HG03575 (cell line): ENCODE results near the gene TP53TG3F.
"Not testable (repeated sequence)": the region's sequence is repeated elsewhere in the genome, so short reads cannot be mapped to it uniquely, and the experiment has no call there.

Source experiments
- ATAC-seq: cut with Tn5 transposase; IDR thresholded peaks from one replicate; pipeline ENCODE4 v1.9.1; 2021; ENCODE audit not compliant: unreplicated experiment, insufficient number of reproducible peaks, low FRiP score; ENCODE audit errors: extremely low read depth

Gene TP53TG3F, protein sequence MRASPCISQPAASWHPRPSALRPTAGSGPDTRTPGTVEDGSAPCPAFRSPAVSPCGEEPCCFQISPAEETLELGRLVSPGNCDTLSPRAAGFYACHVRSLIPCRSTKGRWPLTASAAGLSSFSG

DNA sequence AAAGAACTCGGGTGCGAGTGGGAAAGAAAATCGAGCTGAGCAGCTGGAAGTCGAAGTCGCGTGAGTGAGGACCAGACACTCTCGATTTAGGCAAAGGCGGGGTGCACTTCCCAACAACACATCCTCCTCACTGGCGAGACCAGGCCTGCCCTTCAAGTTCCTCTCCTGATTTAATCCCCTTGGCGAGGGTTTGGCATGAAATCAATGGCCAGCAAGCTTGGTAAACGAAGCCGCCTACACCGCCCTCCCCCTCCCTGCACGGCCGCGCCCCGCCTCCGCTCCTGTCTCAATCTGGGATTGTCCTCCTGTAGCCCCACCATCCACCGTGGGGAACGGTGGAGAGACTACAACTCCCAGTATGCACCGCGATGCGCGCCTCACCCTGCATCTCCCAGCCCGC lies at the start of gene TP53TG3F:
TSS of gene TP53TG3F (plus strand) at position 301 of the 400 bp plus-strand sequence. CDS start at position 369, 68 bp downstream.
- ATAC-seq = not testable (repeated sequence)

DNA sequence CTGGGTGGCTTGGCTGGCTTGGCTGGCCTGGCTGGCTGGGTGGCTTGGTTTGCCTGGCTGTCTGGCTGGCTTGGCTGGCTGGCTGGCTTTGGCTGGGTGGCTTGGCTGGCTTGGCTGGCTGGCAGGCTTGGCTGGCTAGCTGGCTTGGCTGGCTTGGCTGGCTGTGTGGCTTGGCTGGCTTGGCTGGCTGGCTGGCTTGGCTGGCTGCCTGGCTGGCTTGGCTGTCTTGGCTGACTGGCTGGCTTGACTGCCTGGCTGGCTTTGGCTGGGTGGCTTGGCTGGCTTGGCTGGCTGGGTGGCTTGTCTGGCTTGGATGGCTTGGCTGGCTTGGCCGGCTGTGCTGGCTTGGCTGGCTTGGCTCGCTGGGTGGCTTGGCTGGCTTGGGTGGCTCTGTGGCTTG lies 32.2 kb downstream of the TP53TG3F start:
- not testable (repeated sequence) for ATAC-seq

DNA sequence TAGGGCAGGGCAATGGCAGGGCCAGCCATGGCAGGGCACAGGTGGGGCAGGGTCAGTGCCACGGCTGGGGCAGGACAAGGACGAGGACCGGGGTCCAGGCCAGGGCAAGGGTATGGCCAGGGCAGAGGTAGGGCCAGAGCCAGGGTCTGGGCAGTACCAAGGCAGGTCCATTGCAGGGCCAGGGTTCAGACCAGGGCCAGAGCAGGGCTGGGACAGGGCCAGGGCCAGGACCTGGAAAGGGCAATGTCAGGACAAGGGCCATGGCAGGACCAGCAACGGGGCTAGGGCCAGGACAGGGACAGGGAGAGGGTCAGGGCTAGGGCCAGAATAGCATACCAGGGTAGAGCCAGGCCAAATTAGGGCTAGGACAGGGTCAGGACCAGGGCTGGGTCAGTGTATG lies 47.8 kb downstream of the TP53TG3F start:
- ATAC-seq = not testable (repeated sequence)

DNA sequence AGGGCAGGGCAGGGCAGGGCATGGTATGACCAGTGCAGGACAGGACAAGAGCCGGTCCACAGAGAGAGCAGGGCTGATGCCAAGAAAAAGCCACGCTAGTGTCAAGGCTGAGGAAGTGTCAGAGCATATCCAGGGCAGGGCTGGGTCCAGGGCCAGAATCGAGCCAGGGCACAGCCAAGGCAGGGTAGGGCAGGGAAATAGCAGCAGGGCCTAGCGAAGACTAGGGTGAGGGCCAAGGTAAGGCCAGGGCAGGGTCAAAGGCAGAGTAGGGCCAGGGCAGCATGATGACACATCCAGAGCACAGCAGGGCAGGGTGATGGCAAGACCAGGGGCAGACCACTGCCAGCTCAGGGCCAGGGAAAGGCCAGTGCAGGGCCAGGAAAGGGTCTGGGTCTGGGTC lies 49.7 kb downstream of the TP53TG3F start:
- ATAC-seq = not testable (repeated sequence)

DNA sequence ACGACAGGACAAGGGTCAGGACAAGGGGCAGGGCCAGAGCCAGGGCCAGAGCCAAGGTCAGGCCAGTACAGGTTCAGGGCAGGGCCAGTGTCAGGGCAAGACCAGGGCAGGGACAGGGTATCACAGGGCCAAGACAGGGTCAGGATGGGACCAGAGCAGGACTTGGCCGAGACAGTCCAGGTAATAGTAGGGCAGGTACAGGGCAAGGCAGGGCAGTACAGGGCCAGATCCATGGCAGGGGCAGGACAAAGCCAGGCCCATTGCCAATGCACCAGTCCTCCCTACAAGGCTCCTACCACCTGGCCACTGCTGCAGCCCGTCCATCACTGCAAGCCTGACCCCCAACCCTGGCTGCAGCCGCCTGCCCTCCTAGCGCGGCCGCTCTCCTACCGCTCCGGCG lies 50.5 kb downstream of the TP53TG3F start:
- ATAC-seq = not testable (repeated sequence)
